Medulla oblongata (tissue), 1 donor: ENCODE data around the gene STK24.

Experiments used
- DNase-seq: peaks from one replicate; pipeline ENCODE4 v3.0.0-alpha.2; 2015; ENCODE audit errors: extremely low spot score

The STK24 gene

DNA sequence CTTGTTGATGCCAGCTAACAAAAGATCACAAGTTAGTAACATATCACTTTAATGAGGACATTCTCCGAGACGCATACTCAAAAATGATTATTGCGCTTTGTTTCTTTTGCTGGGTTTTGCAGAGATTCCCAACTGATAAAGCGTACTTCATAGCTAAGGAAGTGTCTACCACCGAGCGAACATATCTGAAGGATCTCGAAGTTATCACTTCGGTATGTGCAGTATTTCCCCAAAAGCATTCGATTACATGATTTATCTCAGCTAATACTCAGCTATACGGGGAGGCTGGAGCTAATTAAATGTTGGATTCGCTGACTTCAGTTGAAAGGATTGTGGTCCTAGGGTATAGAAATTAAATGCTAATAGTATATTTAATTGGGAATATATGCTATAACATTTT, 166.3 kb downstream of the STK24 start:
- DNase-seq: no peak

- DNase-seq: no peak
These were observed 167.6 kb downstream of the STK24 start for GRCh38 chr13:98409281-98409680.

- no peak for DNase-seq
These were observed 169.3 kb downstream of the STK24 start for GRCh38 chr13:98407575-98407974.

DNA sequence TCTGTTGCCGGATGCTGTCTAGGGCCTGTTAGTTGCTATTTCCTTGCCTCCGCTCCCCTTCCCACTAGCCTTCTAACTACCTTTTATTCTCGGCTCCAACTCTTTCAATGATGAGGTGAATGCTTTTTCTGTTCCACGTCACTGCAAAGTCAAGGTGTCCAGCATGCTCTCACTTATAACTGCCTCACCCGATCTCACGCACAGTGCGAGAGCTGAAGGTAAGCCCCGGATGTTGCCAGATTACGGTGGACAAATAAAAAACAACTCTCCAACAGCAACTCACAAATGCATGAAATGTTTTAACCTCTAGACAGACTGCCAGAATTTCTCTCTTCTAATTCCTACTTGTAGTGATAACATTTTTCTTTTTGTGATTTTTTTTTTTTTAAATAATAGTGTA, 169.9 kb downstream of the STK24 start:
- no peak for DNase-seq

DNA sequence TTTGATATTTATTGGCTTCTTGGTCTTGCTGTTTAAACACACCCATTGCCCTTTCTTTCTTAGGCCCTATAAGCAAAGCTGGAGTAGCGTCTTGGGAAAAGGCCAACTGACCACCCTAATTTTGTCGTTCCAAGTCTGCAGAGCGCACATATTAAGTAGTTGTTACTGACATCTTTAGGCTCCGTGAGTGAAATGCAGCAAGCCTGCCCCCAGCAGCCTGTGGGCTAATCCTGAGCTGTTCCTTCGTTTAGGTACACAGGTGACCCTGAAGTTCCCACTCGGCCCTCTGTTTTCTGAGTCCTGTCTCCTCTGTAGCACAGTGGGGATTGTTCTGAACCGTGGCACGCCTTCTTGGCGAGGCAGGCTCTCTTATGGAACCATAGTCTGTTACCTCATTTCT, 170.5 kb downstream of the STK24 start:
- DNase-seq: no peak

DNA sequence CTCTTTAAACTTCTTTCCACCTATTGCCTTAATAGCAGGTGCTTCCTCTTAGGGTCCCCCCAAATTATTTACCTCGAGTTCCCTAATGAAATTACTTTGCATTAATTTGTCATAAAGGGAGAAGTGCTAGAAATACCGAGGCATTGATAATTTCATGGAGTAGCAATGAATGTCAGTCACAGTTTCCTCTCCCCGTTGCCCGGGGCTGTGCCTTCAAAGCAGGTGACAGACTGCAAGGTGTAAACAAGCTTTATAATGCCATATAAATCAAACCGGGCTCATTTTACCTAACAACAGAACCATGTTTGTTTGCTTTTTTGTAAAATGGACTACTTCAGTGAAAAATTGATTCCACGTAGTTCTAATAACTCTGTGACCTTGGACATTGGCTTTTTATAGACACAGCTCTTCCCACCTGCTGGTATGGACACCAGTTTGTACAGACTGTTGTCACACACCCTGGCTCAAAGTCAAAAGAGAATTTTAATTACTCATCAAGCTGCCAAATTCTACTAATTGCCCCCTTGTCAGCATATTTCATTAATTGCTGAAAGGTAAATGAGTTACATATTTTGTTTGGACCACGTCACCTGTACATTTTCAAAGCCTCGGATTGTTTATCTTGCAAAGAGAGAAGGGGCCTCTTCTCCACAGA, 171.1 kb downstream of the STK24 start:
- no peak for DNase-seq

GRCh38 chr13:98405107-98405571, 171.8 kb downstream of the STK24 start:
- peak; percentile 56 for DNase-seq

DNA sequence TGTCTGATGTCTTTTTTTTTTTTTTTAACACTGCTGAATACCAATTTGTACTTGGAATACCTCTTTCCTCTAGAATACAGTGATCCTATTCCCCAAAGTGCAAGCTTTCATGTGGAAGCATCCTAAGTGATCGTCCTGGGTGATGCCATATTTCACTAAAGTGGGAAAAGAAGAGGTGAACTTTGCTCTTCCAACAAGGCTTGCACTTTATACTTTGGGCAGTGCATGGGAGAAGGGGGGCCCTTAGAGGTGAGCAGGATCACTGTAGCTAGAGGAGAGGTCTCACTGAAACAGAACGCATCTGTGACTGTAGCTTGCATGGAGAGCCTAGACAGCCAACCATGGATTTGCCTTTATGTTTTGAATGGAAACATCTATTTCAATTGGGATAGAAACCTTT, 173.8 kb downstream of the STK24 start:
- no peak for DNase-seq

GRCh38 chr13:98401934-98402333, 175.0 kb downstream of the STK24 start:
- DNase-seq: no peak

- DNase-seq: no peak
These were observed 177.2 kb downstream of the STK24 start for GRCh38 chr13:98399756-98400155.

DNA sequence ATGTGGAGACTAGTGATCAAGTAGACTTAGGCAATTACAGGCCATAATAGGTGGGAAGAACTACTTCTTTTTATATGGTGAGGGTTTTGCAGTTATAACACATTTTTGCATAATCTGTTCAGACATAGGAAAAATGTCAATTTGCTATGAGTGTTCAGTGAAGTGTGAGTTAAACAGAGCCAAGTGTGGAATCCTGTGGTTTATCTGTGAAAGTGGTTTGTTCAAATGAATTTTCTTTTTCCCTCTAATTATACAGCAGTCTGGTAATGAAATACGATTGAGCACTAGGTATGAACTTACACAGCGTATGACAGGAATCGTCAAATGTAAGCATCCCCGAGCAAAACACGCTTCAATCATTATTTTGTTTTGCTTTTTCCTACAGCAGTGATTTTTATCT, 178.3 kb downstream of the STK24 start:
- no peak for DNase-seq

DNA sequence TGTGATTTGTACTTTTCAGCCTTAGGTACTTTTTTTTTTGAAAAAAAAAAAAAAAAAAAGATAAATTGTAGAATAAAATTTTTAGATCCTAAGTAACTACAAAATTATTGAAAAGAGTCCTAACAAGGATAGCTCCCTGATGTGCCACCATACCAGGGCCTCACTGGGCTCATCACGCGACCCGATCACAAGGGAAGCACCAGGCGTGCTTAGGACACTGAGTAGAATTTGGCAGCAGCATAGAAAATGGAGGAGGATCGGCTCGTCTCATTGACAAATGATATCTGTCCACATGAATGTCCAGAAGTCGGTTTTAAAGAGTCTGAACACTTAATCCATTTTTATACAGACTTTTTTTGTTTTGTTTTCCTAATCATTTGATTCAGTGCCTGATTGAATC, 179.0 kb downstream of the STK24 start:
- no peak for DNase-seq

DNA sequence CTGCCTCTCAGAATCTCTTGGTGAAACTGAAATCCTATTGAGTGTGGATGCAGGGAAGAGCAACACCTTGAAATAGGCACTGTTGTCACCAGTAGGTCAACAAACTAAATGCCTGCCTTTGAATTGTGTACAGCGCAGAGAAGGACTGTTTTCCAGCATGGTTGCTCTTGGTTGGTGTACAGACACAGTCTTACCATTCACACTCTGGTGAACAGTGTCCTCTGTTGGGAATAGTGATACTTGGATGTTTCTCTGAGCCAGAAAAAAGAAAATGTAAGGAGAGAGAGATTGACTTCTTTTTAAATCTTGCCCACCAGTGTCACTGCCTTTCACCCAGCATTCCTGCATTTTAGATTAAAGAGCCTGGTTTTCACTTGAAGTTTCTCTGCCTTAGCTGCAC, 179.7 kb downstream of the STK24 start:
- DNase-seq: peak; percentile 22

DNA sequence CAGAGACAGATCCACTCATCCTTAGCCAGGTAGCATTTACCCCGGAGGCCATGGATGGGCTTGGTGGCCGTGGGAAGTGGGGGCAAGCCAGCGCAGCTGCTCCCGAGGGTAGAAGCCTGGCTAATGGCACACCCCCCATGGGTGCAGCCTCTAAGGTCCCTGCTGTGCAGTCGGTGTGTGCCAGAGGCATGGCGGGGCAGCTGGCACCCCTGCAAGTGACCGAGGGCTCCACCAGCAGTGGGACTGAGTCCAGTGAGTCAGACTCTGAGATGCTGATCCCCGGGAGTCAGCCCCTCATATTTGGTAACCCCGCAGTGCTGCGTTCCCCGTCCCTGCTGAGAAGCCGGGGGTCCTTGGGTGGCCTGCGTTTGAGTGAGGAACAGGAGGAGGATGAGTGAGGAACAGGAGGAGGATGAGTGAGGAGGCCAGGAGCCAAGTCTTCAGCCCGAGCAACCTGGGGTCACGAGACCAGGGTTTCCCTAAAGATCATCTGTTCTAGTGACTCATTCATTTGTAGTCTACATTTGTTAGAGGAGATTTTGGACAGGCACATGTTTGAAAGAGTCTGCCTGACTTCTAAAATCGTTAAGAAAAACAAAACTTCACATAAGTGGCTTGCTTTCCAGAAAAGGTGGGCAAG, 180.7 kb downstream of the STK24 start:
- no peak for DNase-seq
